Activated CD4-positive, alpha-beta T cell treated with anti-CD3 and anti-CD28 coated beads, Interleukin-2, amount 50 U/mL, for 24 hours (primary cell): Measurements from ENCODE around the gene AGFG2.

ENCODE experiments used
- DNase-seq, 2 donors: peaks; one replicate each; pipeline ENCODE4 v3.0.0-alpha.2; 2020; ENCODE audit warnings: low read depth in 1 of 2, low spot score in 1 of 2

Gene AGFG2

DNA sequence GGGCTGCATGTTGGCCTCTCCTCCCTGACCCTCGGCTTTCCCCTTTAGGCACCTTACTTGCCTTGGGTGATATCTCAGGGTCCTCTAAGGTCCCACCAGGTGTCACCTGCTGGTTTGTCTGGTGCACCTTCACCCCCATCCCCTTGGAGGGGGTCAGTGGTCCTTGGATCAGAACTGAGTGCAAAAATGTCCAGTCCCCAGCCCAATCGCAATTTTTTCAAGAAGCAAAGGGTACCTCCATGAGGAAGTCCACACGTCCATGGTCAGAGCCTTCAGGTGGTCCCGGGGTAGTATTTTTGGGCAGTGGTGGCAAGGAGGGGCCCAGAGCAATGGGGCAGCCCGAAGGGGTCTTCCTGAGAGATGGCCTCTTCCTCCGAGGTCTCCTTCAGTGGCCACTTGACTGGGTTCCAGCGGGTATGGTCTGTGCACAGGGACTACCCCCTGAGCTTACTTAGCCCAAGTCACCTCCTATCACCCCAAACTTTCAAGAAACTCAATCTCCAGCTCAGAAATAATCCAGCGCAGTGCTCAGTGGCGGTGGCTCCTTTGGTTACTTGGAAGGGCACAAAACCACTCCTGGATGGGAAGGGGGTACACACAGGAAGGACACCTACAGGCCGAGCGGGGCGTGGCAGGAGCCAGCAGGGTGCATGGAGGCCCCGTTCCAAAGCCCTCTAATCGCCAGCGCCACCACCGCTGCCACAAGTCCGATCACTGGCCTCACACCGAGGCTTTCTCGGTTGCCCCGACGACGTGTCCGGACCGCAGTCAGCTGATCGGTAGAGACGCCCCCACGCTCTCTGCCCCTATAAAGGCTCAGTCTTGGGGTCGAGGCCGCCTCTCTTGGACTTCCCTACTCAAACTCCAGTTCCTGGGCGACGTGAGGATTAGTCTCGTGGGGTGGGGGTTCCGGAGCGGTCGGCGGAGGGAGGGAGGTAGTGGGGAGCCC lies 30.2 kb downstream of the AGFG2 start:
- DNase-seq, result no peak

DNA sequence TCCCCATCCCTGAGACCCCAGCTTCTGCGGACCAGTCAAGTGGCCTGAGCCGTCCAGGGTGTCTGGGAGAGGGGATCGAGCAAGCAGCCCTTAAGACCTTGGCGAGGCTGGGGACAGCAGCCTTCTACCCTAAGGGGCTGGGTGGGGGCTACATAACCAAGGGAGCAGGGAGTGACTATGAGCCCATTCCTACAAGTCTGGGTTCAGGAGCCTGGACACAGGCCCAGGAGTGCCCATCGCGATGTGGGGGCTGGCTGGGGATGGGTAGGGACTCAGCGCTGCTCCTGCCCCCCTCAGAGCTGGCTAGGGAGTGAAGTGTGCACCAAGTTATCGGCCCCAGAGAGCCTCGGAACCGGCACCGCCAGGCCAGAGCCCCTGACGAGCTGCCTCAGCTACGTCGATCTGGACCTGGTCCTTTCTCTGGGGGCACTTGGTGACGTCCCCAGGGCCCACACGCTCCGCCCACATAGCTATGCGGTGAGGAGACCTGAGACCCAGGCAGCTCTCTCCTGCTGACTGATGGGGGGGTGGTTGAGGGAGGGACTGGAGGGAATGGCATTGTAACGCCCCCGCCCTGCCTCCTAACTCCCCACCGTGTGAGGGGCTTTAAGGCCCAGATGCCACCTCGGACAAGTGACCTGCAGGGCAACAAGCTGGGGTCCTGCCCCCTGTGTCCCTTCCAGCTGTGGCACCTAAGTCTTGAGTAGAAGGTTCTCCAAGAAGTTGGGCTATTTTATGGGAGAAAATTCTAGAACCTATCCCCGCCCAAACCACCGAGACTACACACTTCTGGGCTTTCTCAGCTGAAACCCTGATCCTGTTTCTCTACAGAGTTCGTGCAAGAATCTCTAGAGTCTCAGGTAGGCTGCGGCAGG lies 32.2 kb downstream of the AGFG2 start:
- DNase-seq, result no peak

DNA sequence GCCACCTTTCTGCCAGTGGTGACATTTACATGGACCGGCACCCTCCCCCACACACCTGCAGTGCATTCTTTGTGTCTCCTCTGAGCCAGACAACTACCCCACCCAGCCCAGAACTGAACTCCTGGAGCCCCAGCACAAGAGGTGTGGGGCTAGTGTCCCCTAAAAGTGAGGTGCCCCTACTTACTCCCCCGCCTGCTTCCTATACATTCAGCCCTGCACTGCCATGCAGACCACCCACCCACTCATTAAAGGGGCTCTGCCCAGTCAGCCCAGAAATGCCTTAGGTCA lies 32.8 kb downstream of the AGFG2 start:
- DNase-seq, result no peak

DNA sequence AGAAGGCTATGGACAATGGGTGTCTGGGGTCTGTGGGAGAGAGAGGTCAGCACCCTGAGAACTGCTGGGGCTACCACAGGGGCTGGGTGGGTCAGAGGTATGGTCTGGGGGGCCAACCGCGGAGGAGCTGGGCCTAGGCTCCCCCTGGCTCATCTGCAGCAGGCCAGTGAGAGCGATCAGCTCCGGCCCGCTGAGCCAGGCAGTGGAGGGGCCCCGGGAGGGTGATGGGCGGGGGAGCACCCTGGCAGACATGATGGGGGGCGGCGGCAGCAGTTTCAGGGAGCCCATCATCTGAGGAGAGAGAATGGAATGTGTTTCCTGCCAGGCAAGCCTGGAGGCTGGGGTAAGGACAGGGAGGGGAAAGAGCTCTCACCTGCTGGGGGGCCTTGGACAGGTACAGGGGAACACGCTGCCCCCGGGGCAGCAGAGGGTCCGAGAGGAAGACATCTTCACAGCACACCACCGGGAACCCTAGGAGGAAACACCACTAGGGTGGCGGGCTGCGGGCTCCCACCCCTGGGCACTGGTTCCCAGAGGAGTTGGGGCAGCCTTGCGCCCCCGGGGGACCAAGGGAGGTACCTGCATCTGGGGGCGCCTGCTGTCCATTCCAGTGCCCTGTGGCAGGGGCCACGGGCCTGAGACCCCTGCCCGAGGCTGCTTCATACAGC lies 33.4 kb downstream of the AGFG2 start:
- no peak for DNase-seq

DNA sequence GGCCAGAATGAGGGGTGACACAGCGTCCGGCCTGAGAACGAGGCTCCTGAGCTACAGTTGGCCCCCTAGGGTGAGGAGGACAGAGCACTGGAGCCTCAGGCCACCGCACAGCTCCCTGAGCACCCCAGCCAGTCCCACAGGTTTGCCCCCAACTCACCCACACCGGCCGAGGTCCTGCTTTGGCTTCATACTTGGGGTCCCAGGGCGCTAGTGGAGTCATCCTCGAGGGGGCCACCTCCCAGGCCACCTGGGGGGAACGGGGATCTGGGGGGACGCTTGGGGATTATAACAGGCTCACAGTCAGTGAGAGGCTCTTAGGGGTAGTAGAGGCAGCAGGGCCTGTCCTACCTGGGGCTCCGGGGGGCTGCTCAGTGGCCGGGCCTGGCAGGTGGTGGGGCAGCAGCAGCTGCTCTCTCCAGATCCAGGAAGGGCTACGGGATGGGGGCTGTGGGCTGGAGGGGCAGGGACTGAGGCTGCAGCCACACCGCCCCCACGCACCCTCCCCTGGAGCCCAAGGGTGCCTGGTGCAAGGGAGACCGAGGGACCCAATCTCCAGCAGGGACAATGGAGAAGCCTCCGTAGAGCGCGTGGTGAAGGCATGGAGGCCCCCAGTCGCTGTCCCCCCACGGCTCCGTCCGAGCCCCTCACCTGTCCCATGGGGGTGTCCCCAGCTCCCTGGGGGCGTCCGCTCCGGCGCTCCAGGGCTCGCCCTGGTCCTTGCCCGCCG lies 34.1 kb downstream of the AGFG2 start:
- DNase-seq, result no peak

DNA sequence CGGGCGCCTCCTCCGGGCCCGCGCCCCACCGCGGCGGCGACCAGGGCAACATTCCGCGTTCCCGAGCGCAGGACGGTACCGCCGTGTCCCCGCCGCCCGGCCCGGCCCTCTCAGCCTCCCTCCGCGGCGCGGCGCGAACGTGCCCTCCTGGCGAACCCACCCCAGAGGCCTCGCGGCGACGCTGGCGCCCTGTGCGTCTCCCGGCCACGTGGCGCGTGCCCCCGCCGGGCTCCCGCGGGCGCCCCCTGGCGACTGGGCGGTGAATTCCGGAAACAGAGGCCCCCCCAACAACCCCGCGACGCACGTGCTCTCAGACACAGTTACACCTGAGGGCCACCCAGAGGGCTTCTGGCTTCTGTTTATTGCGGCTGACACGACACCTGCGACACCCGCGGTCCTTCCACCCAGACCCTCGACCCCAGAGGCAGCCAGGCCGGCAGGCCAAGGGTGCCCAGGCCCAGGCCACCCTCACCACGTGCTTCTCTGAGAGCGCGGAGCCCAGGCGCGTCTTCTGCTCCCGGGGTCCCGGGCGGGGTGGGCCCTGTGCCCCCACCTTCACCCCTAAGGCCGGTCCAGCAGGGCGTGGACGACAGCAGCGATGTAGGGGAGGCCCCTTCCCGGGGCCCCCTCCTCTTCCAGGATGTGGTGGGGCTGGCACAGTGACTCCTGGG lies 34.8 kb downstream of the AGFG2 start, which contains the start of gene SAP25:
TSS of gene SAP25 (minus strand) at position 210 of the 671 bp plus-strand sequence. CDS start at position 52, 158 bp downstream.
- DNase-seq, result no peak

DNA sequence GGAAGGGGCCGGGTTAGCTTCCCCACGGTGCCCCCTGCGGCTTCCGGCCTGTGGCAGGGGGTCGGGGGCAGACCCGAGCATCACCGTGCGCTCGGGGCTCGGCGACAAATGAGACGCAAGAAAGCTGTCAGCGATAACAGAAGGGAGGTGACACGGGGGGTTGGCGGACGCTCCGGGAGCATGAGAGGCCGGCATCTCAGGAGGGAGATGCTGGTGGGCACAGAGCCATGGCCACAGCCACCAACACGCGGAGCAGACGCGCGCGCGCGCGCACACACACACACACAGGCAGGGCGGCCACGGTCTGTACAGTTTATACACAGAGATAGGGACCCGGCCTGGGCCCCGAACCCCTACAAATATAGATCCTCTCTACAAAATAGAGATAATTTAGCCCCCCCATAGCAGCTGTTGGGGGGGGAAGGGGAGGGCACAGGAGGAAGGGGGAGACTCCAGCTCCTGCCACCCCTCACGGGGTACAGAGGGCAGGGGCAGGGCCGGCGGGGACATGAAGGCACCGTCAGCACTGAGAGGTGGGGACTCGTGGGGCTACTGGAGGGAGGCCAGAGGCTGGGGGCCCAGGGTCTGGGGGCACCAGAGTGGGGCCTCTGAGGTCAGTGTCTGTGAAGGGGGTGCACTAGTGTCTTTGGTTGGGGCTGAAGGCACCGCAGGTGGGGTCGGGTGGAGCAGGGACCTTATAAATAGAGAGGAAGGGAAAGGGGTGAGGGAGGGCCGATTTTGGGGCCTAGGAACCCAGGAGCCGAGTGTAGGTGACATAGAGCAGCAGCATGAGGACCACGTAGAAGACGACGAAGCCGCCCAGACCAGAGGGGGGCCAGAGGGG lies 35.6 kb downstream of the AGFG2 start:
- no peak for DNase-seq

DNA sequence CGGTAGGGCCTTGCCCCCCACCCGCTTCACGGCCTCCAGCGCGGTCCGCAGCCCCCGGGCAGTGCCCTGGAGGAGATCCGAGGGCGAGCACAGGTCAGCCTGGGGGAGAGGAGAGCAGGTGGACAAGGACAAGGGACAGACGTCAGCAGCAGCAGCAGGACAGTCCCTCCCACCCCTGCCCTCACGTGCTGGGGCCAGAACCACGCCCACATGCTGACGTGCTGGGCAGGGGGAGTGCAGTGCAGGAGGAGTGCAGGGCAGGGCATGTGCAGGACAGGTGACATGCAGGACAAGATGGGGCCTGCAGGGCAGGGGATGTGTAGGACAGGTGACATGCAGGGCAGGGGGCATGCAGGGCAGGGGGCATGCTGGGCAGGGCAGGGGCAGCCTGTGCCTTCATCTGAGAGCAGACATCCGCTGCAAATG lies 36.2 kb downstream of the AGFG2 start:
- no peak for DNase-seq

DNA sequence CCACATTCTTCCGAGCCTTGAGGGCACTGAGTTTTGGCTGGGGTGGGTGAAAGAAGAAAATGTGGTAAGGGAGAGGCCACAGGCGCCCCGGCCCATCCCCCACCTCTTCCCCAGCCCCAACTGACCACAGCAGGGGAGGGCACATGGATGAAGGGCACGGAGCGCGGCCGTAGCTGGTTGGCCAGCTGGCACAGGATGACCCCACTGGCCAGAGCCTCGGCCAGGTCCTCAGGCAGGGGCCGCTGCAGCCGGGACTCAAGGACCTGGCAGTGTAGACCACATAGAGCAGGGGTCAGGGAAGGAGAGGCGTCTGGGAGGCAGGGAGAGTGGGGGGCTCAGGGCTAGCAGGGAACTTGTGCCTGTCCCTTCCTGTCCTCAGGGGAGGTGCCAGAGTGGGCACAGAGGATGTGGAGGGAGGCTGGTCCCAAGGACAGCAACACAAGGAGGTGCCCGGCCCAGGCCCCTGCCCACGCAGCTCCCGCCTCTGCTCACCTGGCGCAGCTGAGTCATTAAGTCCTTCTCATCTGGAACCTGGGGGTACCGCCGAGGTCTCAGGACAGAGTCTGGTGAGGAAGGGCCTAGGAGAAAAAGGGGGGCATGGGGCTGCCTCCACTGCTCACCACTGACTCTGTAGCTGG lies 36.9 kb downstream of the AGFG2 start:
- no peak for DNase-seq

DNA sequence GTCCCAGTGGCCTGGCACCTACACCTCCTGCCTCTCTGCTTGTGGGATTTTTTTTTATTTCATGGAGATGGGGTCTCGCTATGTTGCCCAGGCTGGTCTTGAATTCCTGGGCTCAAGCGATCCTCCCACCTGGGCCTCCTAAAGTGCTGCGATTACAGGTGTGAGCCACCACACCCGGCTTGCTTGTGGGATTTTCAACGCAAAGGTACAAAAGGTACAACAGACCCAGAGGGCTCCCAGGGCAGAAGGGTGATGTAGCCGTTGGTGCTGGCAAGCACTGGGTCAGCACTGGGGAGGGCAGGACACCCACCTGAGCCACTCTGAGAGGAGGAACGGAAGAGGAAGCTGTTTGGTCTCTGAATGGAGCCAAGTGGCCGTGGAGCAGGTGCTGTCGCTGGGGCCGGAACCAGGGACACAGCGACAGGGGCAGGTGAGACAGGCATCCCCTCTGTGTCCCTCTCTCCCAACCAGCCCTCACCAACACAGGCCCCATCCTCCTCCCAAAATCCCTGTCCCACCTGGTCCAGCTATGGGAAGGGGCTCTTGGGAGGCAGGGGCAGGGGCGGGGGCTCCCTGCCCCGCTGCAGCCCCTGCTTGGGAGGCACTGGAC lies 37.5 kb downstream of the AGFG2 start:
- no peak for DNase-seq

DNA sequence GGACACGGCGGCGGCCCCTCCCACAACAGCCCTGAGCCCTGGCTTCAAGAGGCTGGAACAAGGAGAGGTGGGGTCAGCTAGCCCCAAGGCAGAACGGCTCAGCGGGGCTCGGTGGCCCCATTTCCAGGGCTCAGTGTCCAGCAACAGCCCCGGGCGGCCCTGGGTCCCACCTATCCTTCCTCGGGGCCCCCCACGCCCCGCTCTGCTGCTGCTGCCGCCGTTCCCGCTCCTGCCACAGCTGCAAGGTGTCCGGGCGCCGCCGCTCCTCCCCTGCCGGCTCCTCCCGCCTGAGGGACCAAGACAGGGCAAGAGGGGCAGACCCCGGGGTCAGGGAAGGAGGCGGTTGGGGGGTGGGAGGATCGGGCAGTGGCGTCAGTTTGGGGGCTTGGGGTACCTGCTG lies 38.1 kb downstream of the AGFG2 start:
- no peak for DNase-seq

DNA sequence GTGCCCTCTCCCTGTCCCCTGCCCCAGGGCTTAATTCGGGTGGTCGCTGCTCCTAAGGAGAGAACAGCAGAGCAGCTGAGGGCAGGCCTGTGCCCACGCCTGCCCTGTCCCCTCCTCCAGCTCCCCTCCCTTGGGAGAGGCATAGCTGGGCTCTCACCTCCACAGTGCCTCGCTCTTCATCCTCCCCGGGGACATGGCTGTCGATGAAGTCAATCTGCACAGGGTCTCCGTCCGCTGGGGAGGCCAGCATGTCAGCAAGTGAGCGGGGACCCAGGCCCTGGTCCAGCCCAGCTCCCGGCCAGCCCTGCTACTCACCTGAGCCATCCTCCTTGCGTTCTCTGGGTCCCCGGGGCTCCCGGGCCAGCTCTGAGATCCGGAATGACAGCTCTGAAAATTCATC lies 38.5 kb downstream of the AGFG2 start:
- no peak for DNase-seq

DNA sequence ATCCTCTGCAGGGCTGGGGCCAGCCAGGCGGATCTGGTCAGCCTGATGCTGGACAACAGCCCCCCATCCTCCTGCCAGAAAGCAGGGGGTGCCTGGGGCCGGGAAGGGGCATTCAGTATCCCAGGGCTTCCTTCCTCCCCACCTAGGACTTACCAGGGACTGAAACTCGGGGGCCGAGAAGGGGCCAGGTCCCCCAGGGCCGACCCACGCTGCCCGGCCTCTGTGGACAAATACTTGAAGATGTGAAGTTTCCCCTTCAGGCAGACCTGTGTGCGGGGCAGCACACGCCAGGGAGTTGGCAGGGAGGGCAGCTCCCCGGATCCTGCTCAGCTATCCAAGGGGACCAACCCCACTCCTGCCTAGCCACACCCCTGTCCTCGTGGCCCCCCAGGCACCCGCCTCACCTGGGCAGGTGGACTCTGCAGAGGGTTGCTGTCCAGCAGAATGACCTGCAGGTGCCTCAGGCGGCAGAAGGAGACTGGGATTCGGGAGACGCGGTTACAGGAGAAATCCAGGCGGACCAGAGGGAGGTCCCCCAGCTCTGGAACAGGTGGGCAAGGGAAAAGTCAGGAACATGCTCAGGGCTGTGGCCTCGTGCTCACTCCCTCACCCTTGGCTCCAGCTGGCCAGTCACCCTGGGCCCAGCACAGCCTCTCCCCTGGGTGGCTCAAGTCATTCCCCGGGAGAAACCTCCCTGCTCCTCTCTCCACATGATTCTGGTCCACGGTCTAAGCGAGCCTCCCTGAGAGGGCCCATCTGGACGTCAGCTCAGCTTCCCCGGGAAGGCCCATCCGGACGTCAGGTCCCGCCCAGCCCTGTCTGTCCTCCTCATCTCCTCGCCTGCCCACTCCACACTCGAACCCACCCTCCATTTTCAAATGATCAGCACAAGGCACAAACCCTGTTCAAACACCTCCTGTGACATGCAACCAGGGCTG lies 39.5 kb downstream of the AGFG2 start:
- no peak for DNase-seq

DNA sequence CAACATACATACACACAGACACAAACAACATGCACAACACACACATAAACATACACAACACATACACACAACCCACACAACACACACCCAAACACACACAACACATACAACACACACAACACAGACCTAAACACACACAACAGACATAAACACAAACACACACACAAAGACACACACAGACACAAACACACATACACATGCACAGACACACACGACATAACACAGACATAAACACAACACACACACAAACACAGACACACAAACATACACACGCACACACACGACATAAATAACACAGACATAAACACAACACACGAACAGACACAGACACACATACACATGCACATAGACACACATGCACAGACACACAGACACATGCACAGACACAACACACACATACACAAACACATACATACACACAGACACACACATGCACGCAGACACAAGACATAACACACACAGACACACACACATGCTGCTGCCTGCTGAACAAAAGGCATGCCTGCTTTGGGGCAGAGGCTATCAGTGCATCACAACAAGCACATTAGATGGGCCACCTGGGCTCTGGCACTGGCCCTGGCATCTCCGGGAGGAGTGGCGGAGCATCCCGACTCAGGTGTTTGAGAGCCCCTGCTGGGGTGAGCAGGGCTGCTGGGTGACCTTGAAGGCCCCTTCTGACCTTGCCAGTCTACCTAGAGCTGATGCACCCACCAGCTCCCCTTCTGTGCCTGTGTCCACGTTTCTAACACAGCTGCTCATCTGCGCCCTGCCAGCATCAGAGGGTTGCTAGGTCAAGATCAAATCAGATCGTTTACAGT lies 41.7 kb downstream of the AGFG2 start:
- no peak for DNase-seq

DNA sequence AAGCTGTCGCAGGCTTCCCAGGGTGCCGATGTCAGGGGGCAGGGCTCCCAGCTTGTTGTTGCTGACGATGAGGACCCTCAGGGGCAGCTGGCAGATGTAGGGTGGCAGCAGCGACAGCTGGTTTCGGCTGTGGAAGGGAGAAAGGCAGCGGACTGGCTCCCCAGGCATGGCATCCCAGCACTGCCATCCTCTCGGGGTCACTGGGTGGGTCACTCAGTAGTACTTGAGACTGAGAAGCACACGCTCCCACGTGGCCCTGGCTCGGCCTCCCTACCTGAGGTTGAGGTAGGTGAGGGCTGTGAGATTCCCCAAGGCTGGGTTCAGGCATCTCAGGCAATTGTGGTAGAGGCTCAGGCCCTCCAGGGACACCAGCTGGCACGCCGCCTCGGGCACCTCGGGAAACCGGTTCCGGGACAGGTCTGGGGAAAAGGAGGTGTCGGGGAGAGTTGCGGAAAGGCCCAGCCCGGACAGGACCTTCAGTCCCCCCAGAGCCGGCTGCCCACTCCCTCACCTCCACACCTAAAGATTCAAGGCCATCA lies 43.1 kb downstream of the AGFG2 start:
- no peak for DNase-seq

DNA sequence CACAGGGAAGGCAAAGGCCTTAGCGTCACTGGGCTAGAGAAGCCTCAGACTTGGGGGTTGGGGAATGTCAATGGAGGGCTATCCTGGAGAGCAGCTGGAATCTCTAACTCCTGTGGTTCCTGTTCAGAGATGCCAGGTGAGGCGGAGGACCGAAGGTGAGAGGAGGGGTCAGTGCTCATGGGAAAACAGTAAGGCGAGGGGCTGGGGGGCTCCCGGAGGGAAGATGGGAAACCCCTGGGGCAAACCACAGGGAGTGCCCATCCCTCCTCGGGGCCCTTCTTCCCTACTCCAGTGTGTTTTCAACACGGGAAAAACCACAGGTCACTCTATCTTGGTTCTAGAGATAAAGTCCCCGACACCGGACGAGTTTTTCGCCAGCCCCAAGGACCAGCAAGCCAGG lies 43.6 kb downstream of the AGFG2 start:
- DNase-seq, result no peak
